WI38 (cell line): ENCODE data around the gene NPR3.

Experiments
- H3K4me3 ChIP-seq: 2 replicates; pipeline ENCODE4 v1.5.1; 2011; ENCODE audit warnings: low read depth, mild to moderate bottlenecking, control low read depth, low read length
- CTCF ChIP-seq: IDR thresholded peaks from 2 replicates; pipeline ENCODE4 v1.5.1; 2012; ENCODE audit warnings: low read depth, mild to moderate bottlenecking, control low read depth, low read length

The NPR3 gene

GRCh38 chr5:32680183-32680582, 30.9 kb upstream of the NPR3 start:
- no peak for TF ChIP-seq CTCF
- H3K4me3 ChIP-seq, result no peak overlapping the region

- no peak for TF ChIP-seq CTCF
- no peak overlapping the region for H3K4me3 ChIP-seq
Observed at GRCh38 chr5:32683125-32683524, 28.0 kb upstream of the NPR3 start.

- no peak for TF ChIP-seq CTCF
- no peak overlapping the region for H3K4me3 ChIP-seq
Observed at GRCh38 chr5:32684260-32684659, 26.9 kb upstream of the NPR3 start.

- no peak for TF ChIP-seq CTCF
- H3K4me3 ChIP-seq, result no peak overlapping the region
Observed at GRCh38 chr5:32686799-32687498, 24.2 kb upstream of the NPR3 start.

- no peak for TF ChIP-seq CTCF
- H3K4me3 ChIP-seq, result no peak overlapping the region
Observed at GRCh38 chr5:32687499-32687831, 23.7 kb upstream of the NPR3 start.

- 0 out of 2 replicates have a peak, but pooled peaks have one; percentile 5 for TF ChIP-seq CTCF
- no peak overlapping the region for H3K4me3 ChIP-seq
Observed at GRCh38 chr5:32690153-32690552, 21.0 kb upstream of the NPR3 start.

- no peak for TF ChIP-seq CTCF
- H3K4me3 ChIP-seq, result no peak overlapping the region
Observed at GRCh38 chr5:32690666-32691065, 20.5 kb upstream of the NPR3 start.
